Stomach (tissue), 4 donors: ENCODE data around the gene PDE4D.

Source experiments
- CTCF ChIP-seq, 7 experiments: fragments of 450-650 bp in 4 of 7; fragments of 200-600 bp in 3 of 7; sonication (generic) in 3 of 7; IDR thresholded peaks; one replicate each; pipeline ENCODE4 v1.5.1; 2016 to 2019; ENCODE audit warnings: antibody characterized with exemption in 7 of 7, control low read depth in 2 of 7, mild to moderate bottlenecking in 1 of 7
- POLR2A ChIP-seq, 4 donors: fragments of 450-650 bp; IDR thresholded peaks; one replicate each; pipeline ENCODE4 v1.6.1; 2016; ENCODE audit warnings: antibody characterized with exemption in 4 of 4, control low read depth in 2 of 4, mild to moderate bottlenecking in 1 of 4, moderate library complexity in 1 of 4
- POLR2AphosphoS5 ChIP-seq, 3 donors: sonication (generic); formaldehyde crosslinking; IDR thresholded peaks; one replicate each; pipeline ENCODE4 v1.6.1; 2016; ENCODE audit warnings: antibody characterized with exemption in 3 of 3

GRCh38 chr5:59789894-59790293, 103.6 kb downstream of the PDE4D start:
- no peak for TF ChIP-seq CTCF (IDR thresholded peaks at IDR 0.05)
- TF ChIP-seq POLR2A (IDR thresholded peaks at IDR 0.05), result no peak
- no peak for TF ChIP-seq POLR2AphosphoS5 (IDR thresholded peaks at IDR 0.05)
